ENCODE results near the gene ZNF595.

DNA sequence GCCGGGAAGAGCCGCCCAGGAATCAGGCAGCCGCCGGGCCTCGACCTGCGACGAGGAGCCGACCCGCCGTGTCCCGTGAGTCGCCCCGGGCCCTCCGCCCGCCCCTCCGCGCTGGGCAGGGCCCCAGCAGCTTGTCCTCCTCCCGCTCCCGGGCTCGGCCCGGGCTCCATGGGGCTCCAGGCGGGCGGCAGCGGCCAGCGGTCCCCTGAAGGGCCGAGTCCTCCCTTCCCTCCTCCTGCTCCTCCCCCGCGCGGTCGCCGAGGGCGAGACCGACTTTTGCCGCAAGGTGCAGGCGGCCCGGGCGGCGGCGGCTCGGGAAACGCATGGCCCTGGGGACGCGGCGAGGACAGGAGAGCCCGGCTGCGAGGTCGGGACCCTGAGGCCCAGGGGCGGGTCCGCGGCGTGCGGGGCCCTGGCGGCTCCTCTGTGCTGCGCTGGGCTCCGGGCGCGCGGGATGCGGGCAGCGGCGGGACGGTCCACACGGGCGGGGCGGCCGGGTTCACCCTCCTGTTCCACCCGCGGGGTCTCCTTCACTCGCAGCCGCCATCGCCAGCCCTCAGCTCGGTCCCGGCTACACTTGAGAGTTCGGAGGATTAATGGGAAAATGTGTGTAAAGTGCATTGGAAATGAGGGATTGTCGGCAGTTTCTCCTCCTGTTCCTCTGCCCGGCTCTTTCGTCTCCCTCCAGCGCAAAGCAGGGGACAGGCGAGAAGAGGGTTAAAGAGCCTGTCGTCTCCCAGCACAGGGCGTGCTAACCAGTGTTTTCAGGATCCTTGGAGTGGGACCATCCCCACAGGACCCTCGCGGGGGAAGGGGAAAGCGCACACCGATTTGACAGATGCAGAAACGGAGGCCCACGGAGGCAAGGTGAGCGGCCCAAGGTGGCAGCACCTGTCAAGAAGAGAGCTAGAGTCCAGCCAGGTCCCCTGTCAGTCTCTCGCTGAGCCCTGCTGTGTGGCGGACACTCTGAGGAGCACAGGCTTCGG, 54.6 kb downstream of the ZNF595 start:
- TF ChIP-seq SUZ12 (IDR thresholded peaks at IDR 0.05; ENCODE audit: extremely low read depth, insufficient read depth, insufficient read length): peak; percentile 94
- TF ChIP-seq YY1 (IDR thresholded peaks at IDR 0.05; ENCODE audit: insufficient read depth, insufficient read length): no peak
